Left lung (tissue), 10 donors: ENCODE measurements around the gene ARHGAP15. TPM values are rescaled to one million over a fixed set of nuclear protein-coding genes. Genes with fewer than 3 reads are reported as not detected.

Experiments used
- ATAC-seq: fragments of 200-7000 bp; cut with Tn5 transposase; one replicate; pipeline ENCODE4 v1.9.1; 2020; ENCODE audit warnings: moderate library complexity
- DNase-seq, 4 donors: peaks; one replicate each; pipeline ENCODE4 v3.0.0-alpha.2; 2013 to 2020
- H3K27ac ChIP-seq, 2 donors: fragments of 200-600 bp; sonication (generic) in 1 of 2; one replicate each; pipeline versions ENCODE4 v1.5.0 to v1.8.0; 2020 to 2021
- H3K27me3 ChIP-seq, 2 donors: fragments of 200-600 bp; sonication (generic) in 1 of 2; one replicate each; pipeline versions ENCODE4 v1.5.0 to v1.8.0; 2020 to 2021
- H3K36me3 ChIP-seq, 2 donors: fragments of 200-600 bp; sonication (generic) in 1 of 2; one replicate each; pipeline versions ENCODE4 v1.5.0 to v1.8.0; 2020 to 2021
- H3K4me1 ChIP-seq, 2 donors: fragments of 200-600 bp; one replicate each; pipeline ENCODE4 v1.8.0; 2021
- H3K4me3 ChIP-seq, 2 donors: fragments of 200-600 bp; sonication (generic) in 1 of 2; one replicate each; pipeline versions ENCODE4 v1.5.0 to v1.8.0; 2020 to 2021; ENCODE audit warnings: mild to moderate bottlenecking in 1 of 2
- H3K9me3 ChIP-seq, 2 donors: fragments of 200-600 bp; sonication (generic) in 1 of 2; one replicate each; pipeline versions ENCODE4 v1.5.0 to v1.8.0; 2020 to 2021
- intact Hi-C, 2 donors: fragments of 100-400 bp; cut with DNase I; formaldehyde crosslinking; loops; one replicate each; pipeline versions ENCODE4 v1.11.2 to v1.14.2; 2022
- polyA plus RNA-seq, 6 donors: library from polyadenylated mRNA; unstranded; fragments of 120-200 nt; gene quantifications; one replicate each; pipeline ENCODE4 v1.2.1, GENCODE V29; 2013; ENCODE audit not compliant: insufficient read length in 6 of 6
- total RNA-seq, 2 donors: library from RNA; stranded (reverse); fragmentation: NEBNext Ultra II Directional; extraction: Animal tissue kit (Norgen Biotek cat#: 25700); gene quantifications; one replicate each; pipeline ENCODE4 v1.2.1, GENCODE V29; 2021
- TF ChIP-seq, protein P1 (sequence below), 2 donors: fragments of 200-600 bp; sonication (generic) in 1 of 2; IDR thresholded peaks; one replicate each; pipeline versions ENCODE4 v1.5.0 to v1.8.0; 2021; ENCODE audit warnings: antibody characterized with exemption in 2 of 2
- donor health status: DM: no; HTN: yes; CAD: no.
- donor health status: DM: no; HTN: no; CAD: no.

Gene ARHGAP15
- total and polyA plus RNA-seq, 8 donors = 16.8 to 48.3 (median 30.2) TPM

DNA sequence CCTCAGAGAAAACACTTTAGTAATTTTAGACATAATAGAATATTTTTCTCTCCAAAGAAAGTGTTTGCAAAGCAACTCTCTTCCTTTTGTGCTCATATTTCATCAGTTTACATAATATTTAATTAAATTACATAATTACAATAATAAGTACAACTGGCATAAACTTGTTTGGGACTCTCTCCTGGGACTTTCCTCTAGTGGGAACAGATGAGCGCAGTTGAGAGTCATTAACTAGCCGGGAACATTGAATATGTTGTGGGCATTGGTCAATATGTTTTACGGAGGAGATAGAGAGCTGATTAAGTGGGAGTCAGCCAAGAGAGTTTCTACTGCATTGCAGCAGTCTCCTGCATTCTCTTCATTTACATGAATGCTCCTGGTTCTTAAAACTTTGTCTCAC lies 607.7 kb downstream of the ARHGAP15 start:
- ATAC-seq = no peak
- DNase-seq = no peak

DNA sequence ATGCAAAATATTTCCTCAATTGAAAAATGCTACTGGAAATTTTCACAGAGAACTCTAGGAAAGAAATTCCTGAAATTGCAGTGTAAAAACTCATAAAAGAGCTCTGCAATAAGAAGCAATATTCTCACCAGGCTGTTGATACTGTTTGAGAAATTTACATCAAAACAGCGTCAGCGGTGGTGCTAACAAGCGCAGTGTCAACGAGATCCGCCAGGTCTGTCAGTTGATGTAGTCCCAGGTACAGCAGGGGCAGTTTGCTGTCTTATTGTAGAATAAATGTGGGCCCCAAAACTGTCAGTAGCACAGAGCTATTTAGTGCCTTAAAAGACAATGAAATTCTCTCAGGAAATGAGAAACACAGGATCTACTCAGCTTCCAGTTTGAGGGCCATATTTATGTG lies 611.2 kb downstream of the ARHGAP15 start:
- ATAC-seq = no peak
- intact Hi-C loops = no loop called here
- H3K9me3 ChIP-seq = no peaks in the 10 kb centered on the region
- no peaks in the 10 kb centered on the region for H3K4me1 ChIP-seq
- no peaks in the 10 kb centered on the region for H3K27me3 ChIP-seq
- DNase-seq = no peak
- H3K4me3 ChIP-seq = no peak overlapping the region
- no peak overlapping the region for H3K27ac ChIP-seq
- H3K36me3 ChIP-seq = no peaks in the 10 kb centered on the region
- TF ChIP-seq, protein P1, sequence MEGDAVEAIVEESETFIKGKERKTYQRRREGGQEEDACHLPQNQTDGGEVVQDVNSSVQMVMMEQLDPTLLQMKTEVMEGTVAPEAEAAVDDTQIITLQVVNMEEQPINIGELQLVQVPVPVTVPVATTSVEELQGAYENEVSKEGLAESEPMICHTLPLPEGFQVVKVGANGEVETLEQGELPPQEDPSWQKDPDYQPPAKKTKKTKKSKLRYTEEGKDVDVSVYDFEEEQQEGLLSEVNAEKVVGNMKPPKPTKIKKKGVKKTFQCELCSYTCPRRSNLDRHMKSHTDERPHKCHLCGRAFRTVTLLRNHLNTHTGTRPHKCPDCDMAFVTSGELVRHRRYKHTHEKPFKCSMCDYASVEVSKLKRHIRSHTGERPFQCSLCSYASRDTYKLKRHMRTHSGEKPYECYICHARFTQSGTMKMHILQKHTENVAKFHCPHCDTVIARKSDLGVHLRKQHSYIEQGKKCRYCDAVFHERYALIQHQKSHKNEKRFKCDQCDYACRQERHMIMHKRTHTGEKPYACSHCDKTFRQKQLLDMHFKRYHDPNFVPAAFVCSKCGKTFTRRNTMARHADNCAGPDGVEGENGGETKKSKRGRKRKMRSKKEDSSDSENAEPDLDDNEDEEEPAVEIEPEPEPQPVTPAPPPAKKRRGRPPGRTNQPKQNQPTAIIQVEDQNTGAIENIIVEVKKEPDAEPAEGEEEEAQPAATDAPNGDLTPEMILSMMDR (IDR thresholded peaks at IDR 0.05) = no peak

More for the DNA sequence above, 607.7 kb downstream of the ARHGAP15 start:
- intact Hi-C loops = no loop called here
- Histone ChIP-seq H3K4me3 (no peak overlapping the region), H3K27ac (no peak overlapping the region), H3K9me3 (no peaks in the 10 kb centered on the region), H3K4me1 (no peaks in the 10 kb centered on the region), H3K27me3 (no peaks in the 10 kb centered on the region), H3K36me3 (no peaks in the 10 kb centered on the region)
- TF ChIP-seq, protein P1 (IDR thresholded peaks at IDR 0.05) = no peak

DNA sequence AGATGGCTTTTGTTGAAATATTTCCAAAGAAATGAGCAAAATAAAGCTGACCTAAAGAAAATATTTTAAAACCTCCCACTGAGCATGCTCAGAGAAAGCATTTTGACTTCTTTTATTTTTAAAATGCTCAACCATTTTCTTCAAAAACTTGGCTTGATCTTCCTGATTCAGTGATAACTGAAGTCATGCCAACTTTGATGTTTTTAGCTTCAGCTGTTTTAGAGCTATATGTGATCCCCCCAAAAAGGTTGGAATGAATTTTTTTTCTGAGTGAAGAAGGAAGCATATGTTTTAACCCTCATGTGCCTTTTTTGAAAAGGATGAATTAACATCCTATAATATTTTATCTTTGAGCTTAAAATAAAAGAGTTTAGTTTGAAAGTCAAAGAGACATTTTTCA lies 612.0 kb downstream of the ARHGAP15 start:
- TF ChIP-seq, protein P1 (IDR thresholded peaks at IDR 0.05) = no peak
- intact Hi-C loops = no loop called here
- no peak for ATAC-seq

DNA sequence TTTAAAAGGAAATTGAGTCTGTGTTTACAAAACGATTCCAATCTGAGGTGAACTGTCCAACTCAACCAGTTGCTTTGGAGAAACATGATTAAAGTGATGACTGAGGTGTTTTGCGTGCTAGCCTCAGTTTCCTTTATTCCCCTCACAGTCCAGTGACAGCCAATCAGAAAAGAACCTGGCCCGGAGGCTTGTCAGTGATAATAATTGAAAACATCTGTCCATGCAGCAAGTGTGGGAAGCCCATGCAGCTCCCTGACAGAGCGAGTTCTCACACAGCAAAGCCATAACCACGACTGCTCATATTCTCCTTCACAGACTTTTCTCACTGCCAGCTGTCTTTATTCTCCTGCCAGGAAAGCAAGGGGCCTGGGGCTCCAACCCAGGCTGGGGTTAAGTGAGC lies 613.4 kb downstream of the ARHGAP15 start:
- ATAC-seq = no peak
- no peaks in the 10 kb centered on the region for H3K9me3 ChIP-seq
- TF ChIP-seq, protein P1 (IDR thresholded peaks at IDR 0.05) = no peak
- intact Hi-C loops = no loop called here
- H3K4me1 ChIP-seq = no peaks in the 10 kb centered on the region
- peak overlapping the region in 1 of 2 donors; percentile 20 for H3K27ac ChIP-seq
- H3K4me3 ChIP-seq = no peak overlapping the region
- H3K36me3 ChIP-seq = no peaks in the 10 kb centered on the region
- H3K27me3 ChIP-seq = no peaks in the 10 kb centered on the region
- peak in 2 of 4 donors; percentile 38 to 59 for DNase-seq

More for the DNA sequence above, 612.0 kb downstream of the ARHGAP15 start:
- Histone ChIP-seq H3K27ac (no peak overlapping the region), H3K36me3 (no peaks in the 10 kb centered on the region), H3K4me1 (no peaks in the 10 kb centered on the region), H3K27me3 (no peaks in the 10 kb centered on the region), H3K4me3 (no peak overlapping the region), H3K9me3 (no peaks in the 10 kb centered on the region)
- no peak for DNase-seq

DNA sequence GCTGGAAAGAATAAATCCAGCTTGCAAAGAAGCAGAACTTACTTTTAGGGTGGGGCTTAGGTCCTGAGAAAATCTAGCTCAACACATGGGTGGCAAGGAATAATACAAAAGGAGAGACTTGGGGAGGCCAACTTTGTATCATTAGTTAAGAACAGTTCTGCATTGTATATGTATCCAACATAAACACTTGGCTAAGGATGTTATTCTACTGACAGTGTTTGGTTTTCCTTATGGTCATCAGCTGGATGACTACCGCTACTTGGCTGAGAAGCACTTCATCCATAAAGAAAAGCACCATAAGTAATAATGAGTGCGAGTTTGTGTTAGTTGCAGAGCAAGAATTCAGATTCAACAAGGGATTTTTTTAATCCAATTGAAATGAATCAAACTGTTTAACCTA lies 614.9 kb downstream of the ARHGAP15 start:
- no peaks in the 10 kb centered on the region for H3K27me3 ChIP-seq
- no peak for ATAC-seq
- H3K36me3 ChIP-seq = no peaks in the 10 kb centered on the region
- no peaks in the 10 kb centered on the region for H3K4me1 ChIP-seq
- H3K9me3 ChIP-seq = no peaks in the 10 kb centered on the region
- intact Hi-C loops = no loop called here
- H3K27ac ChIP-seq = no peak overlapping the region
- TF ChIP-seq, protein P1 (IDR thresholded peaks at IDR 0.05) = no peak
- no peak overlapping the region for H3K4me3 ChIP-seq
- DNase-seq = no peak
